HL-60 (cell line): Measurements from ENCODE around the gene EGFLAM.

Experiments used
- DNase-seq, 2 experiments: peaks; one replicate each; pipeline ENCODE4 v3.0.0-alpha.2; 2010 to 2020; ENCODE audit warnings: low read depth in 1 of 2, low spot score in 1 of 2
- H3K27ac ChIP-seq: fragments of 250-450 bp; sonication (Bioruptor Pico); replicated peaks from 2 replicates; pipeline ENCODE4 v1.5.1; 2020; ENCODE audit warnings: mild to moderate bottlenecking, moderate library complexity
- H3K27me3 ChIP-seq: fragments of 250-450 bp; sonication (Bioruptor Pico); 2 replicates; pipeline ENCODE4 v1.5.1; 2021; ENCODE audit warnings: mild to moderate bottlenecking, moderate library complexity; ENCODE audit not compliant: insufficient read depth, poor library complexity, severe bottlenecking
- H3K4me3 ChIP-seq: replicated peaks from 2 replicates; pipeline ENCODE4 v1.5.1; 2011; ENCODE audit warnings: mild to moderate bottlenecking, control low read depth, low read length; ENCODE audit not compliant: insufficient read depth
- GABPA ChIP-seq: IDR thresholded peaks from 2 replicates; pipeline ENCODE4 v1.6.1; 2012; ENCODE audit warnings: low read depth
- POLR2AphosphoS5 ChIP-seq: IDR thresholded peaks from 2 replicates; pipeline ENCODE4 v1.6.1; 2012; ENCODE audit warnings: low read depth
- SPI1 ChIP-seq: IDR thresholded peaks from 2 replicates; pipeline ENCODE4 v1.6.1; 2012; ENCODE audit warnings: low read depth, mild to moderate bottlenecking, borderline replicate concordance
- TF ChIP-seq, protein P1 (sequence below): IDR thresholded peaks from one replicate; pipeline ENCODE4 v1.5.1; 2011; ENCODE audit warnings: low read length, control low read depth, inconsistent platforms; ENCODE audit not compliant: insufficient read depth
- TF ChIP-seq, protein P2 (sequence below): IDR thresholded peaks from 2 replicates; pipeline ENCODE4 v1.6.1; 2012; ENCODE audit warnings: low read depth; ENCODE audit not compliant: insufficient replicate concordance

Gene EGFLAM

GRCh38 chr5:38360323-38361061 is 102.1 kb downstream of the EGFLAM start:
- TF ChIP-seq, protein P1, sequence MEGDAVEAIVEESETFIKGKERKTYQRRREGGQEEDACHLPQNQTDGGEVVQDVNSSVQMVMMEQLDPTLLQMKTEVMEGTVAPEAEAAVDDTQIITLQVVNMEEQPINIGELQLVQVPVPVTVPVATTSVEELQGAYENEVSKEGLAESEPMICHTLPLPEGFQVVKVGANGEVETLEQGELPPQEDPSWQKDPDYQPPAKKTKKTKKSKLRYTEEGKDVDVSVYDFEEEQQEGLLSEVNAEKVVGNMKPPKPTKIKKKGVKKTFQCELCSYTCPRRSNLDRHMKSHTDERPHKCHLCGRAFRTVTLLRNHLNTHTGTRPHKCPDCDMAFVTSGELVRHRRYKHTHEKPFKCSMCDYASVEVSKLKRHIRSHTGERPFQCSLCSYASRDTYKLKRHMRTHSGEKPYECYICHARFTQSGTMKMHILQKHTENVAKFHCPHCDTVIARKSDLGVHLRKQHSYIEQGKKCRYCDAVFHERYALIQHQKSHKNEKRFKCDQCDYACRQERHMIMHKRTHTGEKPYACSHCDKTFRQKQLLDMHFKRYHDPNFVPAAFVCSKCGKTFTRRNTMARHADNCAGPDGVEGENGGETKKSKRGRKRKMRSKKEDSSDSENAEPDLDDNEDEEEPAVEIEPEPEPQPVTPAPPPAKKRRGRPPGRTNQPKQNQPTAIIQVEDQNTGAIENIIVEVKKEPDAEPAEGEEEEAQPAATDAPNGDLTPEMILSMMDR = no peak
- TF ChIP-seq SPI1 (no peak), POLR2AphosphoS5 (no peak), GABPA (no peak)
- TF ChIP-seq, protein P2, sequence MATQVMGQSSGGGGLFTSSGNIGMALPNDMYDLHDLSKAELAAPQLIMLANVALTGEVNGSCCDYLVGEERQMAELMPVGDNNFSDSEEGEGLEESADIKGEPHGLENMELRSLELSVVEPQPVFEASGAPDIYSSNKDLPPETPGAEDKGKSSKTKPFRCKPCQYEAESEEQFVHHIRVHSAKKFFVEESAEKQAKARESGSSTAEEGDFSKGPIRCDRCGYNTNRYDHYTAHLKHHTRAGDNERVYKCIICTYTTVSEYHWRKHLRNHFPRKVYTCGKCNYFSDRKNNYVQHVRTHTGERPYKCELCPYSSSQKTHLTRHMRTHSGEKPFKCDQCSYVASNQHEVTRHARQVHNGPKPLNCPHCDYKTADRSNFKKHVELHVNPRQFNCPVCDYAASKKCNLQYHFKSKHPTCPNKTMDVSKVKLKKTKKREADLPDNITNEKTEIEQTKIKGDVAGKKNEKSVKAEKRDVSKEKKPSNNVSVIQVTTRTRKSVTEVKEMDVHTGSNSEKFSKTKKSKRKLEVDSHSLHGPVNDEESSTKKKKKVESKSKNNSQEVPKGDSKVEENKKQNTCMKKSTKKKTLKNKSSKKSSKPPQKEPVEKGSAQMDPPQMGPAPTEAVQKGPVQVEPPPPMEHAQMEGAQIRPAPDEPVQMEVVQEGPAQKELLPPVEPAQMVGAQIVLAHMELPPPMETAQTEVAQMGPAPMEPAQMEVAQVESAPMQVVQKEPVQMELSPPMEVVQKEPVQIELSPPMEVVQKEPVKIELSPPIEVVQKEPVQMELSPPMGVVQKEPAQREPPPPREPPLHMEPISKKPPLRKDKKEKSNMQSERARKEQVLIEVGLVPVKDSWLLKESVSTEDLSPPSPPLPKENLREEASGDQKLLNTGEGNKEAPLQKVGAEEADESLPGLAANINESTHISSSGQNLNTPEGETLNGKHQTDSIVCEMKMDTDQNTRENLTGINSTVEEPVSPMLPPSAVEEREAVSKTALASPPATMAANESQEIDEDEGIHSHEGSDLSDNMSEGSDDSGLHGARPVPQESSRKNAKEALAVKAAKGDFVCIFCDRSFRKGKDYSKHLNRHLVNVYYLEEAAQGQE = no peak
- no peak overlapping the region for H3K4me3 ChIP-seq
- H3K27ac ChIP-seq = no peak overlapping the region
- DNase-seq = no peak
- H3K27me3 ChIP-seq = no peaks in the 10 kb centered on the region

GRCh38 chr5:38362713-38363112 is 104.4 kb downstream of the EGFLAM start:
- DNase-seq = no peak
- TF ChIP-seq POLR2AphosphoS5 (no peak), SPI1 (no peak), GABPA (no peak)
- TF ChIP-seq, protein P1 = no peak
- TF ChIP-seq, protein P2 = no peak
- H3K27me3 ChIP-seq = no peaks in the 10 kb centered on the region
- H3K27ac ChIP-seq = no peak overlapping the region
- H3K4me3 ChIP-seq = no peak overlapping the region

- Histone ChIP-seq H3K27me3 (peaks cover 5% of the 10 kb centered on the region), H3K27ac (no peak overlapping the region), H3K4me3 (no peak overlapping the region)
- DNase-seq = no peak
- TF ChIP-seq POLR2AphosphoS5 (no peak), SPI1 (no peak), GABPA (no peak)
- TF ChIP-seq, protein P1 = no peak
- TF ChIP-seq, protein P2 = no peak
Observed at GRCh38 chr5:38364825-38365224, 106.5 kb downstream of the EGFLAM start.
